Skeletal muscle satellite cell (primary cell): ENCODE measurements around the gene IGSF9. TPM values are rescaled to one million over a fixed set of nuclear protein-coding genes. Genes with fewer than 3 reads are reported as not detected.
A peak's percentile ranks its signal among the peaks of the same experiment; 100 is the strongest.

Experiments used
- H3K27me3 ChIP-seq: 2 replicates; pipeline ENCODE4 v1.7.0; 2013; ENCODE audit warnings: low read length; ENCODE audit not compliant: control insufficient read depth, insufficient read depth
- H3K36me3 ChIP-seq: 2 replicates; pipeline ENCODE4 v1.7.0; 2013; ENCODE audit warnings: mild to moderate bottlenecking, control low read depth, low read length; ENCODE audit not compliant: insufficient read depth
- H3K4me1 ChIP-seq: 2 replicates; pipeline ENCODE4 v1.7.0; 2013; ENCODE audit warnings: low read length; ENCODE audit not compliant: control insufficient read depth, insufficient read depth
- H3K4me2 ChIP-seq: 2 replicates; pipeline ENCODE4 v1.7.0; 2013; ENCODE audit warnings: mild to moderate bottlenecking, low read length
- H3K4me3 ChIP-seq: 2 replicates; pipeline ENCODE4 v1.7.0; 2013; ENCODE audit warnings: low read length
- H3K9ac ChIP-seq: 2 replicates; pipeline ENCODE4 v1.7.0; 2013; ENCODE audit warnings: mild to moderate bottlenecking, low read depth, low read length, moderate library complexity
- H3K9me3 ChIP-seq: replicated peaks from 2 replicates; pipeline ENCODE4 v1.7.0; 2013; ENCODE audit warnings: mild to moderate bottlenecking, control low read depth, low read length
- small RNA-seq: library from RNA; depleted of rRNA; stranded (forward); fragments of <200 nt; gene quantifications from one replicate; pipeline ENCODE3, GENCODE V24; 2012

Gene IGSF9

GRCh38 chr1:159881622-159882526 lies 63.5 kb downstream of the IGSF9 start:
- peaks cover 42% of the 10 kb centered on the region for H3K4me1 ChIP-seq
- H3K4me3 ChIP-seq: peak overlapping the region; percentile 14
- no peaks in the 10 kb centered on the region for H3K27me3 ChIP-seq
- H3K9ac ChIP-seq: peak overlapping the region; percentile 2
- H3K4me2 ChIP-seq: peak overlapping the region; percentile 46
- no peaks in the 10 kb centered on the region for H3K36me3 ChIP-seq
- no peaks in the 10 kb centered on the region for H3K9me3 ChIP-seq

GRCh38 chr1:159880430-159880829 lies 65.0 kb downstream of the IGSF9 start:
- Histone ChIP-seq H3K9ac (no peak overlapping the region), H3K9me3 (no peaks in the 10 kb centered on the region), H3K36me3 (no peaks in the 10 kb centered on the region), H3K4me3 (no peak overlapping the region), H3K4me2 (peak overlapping the region; percentile 32), H3K4me1 (peaks cover 42% of the 10 kb centered on the region), H3K27me3 (no peaks in the 10 kb centered on the region)

GRCh38 chr1:159879977-159880376 lies 65.4 kb downstream of the IGSF9 start:
- peaks cover 42% of the 10 kb centered on the region for H3K4me1 ChIP-seq
- H3K27me3 ChIP-seq: no peaks in the 10 kb centered on the region
- peak overlapping the region; percentile 32 for H3K4me2 ChIP-seq
- no peaks in the 10 kb centered on the region for H3K36me3 ChIP-seq
- H3K4me3 ChIP-seq: no peak overlapping the region
- H3K9me3 ChIP-seq: no peaks in the 10 kb centered on the region
- H3K9ac ChIP-seq: no peak overlapping the region

GRCh38 chr1:159879136-159879535 lies 66.3 kb downstream of the IGSF9 start:
- H3K27me3 ChIP-seq: no peaks in the 10 kb centered on the region
- H3K4me2 ChIP-seq: no peak overlapping the region
- peaks cover 42% of the 10 kb centered on the region for H3K4me1 ChIP-seq
- no peaks in the 10 kb centered on the region for H3K36me3 ChIP-seq
- H3K4me3 ChIP-seq: no peak overlapping the region
- no peaks in the 10 kb centered on the region for H3K9me3 ChIP-seq
- no peak overlapping the region for H3K9ac ChIP-seq

GRCh38 chr1:159877695-159878444 lies 67.5 kb downstream of the IGSF9 start:
- H3K4me3 ChIP-seq: no peak overlapping the region
- no peaks in the 10 kb centered on the region for H3K27me3 ChIP-seq
- H3K4me1 ChIP-seq: peaks cover 40% of the 10 kb centered on the region
- H3K9ac ChIP-seq: no peak overlapping the region
- no peak overlapping the region for H3K4me2 ChIP-seq
- no peaks in the 10 kb centered on the region for H3K36me3 ChIP-seq
- no peaks in the 10 kb centered on the region for H3K9me3 ChIP-seq

Small RNA genes lying within 50 kb of the gene (small RNA-seq; reads per million reads assigned to genes)
- not detected for gene MIR4259
